ENCODE results near the gene CNNM1. TPM values are rescaled to one million over a fixed set of nuclear protein-coding genes. Genes with fewer than 3 reads are reported as not detected.

Gene CNNM1
- total and polyA plus RNA-seq, 9 of the 15 experiments (the other 6 are each of a cell fraction or from before 2014, with no cell fraction given): not detected

DNA sequence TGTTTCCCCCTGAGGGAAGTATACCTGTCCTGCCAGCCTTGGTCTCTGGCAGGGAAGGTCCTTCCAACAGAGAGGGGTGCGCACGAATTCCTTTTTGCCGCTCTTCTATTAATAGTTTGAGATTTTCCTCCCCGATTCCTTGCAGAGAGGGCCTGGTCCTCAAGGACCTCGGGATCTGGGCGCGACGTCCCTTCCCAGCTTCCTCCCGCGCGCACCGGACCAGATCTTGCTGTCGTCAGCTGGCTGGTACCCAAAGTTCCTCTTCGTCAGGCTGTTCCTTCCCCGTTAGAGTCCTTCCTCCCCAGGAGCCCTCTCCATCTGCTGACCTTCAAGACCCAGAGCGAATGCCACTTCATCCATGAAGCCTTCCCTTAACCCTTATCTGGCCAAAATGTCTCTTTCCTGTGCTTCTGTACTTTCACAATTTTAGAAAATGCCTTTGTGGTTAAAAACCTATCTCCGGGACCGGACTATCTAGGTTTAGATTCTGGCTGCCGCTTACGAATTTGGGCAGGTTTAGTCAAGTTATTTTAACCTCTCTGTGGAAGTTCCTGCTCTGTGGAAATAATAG lies 102.1 kb downstream of the CNNM1 start (continued):
- TF ChIP-seq, protein P1, sequence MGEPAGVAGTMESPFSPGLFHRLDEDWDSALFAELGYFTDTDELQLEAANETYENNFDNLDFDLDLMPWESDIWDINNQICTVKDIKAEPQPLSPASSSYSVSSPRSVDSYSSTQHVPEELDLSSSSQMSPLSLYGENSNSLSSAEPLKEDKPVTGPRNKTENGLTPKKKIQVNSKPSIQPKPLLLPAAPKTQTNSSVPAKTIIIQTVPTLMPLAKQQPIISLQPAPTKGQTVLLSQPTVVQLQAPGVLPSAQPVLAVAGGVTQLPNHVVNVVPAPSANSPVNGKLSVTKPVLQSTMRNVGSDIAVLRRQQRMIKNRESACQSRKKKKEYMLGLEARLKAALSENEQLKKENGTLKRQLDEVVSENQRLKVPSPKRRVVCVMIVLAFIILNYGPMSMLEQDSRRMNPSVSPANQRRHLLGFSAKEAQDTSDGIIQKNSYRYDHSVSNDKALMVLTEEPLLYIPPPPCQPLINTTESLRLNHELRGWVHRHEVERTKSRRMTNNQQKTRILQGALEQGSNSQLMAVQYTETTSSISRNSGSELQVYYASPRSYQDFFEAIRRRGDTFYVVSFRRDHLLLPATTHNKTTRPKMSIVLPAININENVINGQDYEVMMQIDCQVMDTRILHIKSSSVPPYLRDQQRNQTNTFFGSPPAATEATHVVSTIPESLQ (CRISPR knock-in tag; IDR thresholded peaks at IDR 0.05): no peak
- TF ChIP-seq ZC3H4 (CRISPR knock-in tag; IDR thresholded peaks at IDR 0.05; ENCODE audit: borderline replicate concordance) (no peak), ZNF830 (CRISPR knock-in tag; IDR thresholded peaks at IDR 0.05) (no peak), TCF7L2 (IDR thresholded peaks at IDR 0.05; ENCODE audit: low read depth, low read length) (no peak), ZNF212 (CRISPR knock-in tag; IDR thresholded peaks at IDR 0.05) (no peak), POLR3G (IDR thresholded peaks at IDR 0.05; ENCODE audit: extremely low read depth, insufficient read length, insufficient replicate concordance) (no peak), ZNF224 (CRISPR knock-in tag; IDR thresholded peaks at IDR 0.05) (no peak), ZNF408 (CRISPR knock-in tag; IDR thresholded peaks at IDR 0.05; ENCODE audit: low read depth) (no peak), ZNF583 (CRISPR knock-in tag; IDR thresholded peaks at IDR 0.05) (no peak), KAT2B (IDR thresholded peaks at IDR 0.05; ENCODE audit: low read depth, low read length) (no peak), HEY1 (CRISPR knock-in tag; IDR thresholded peaks at IDR 0.05; ENCODE audit: borderline replicate concordance) (no peak), ATF7 (IDR thresholded peaks at IDR 0.05) (no peak), KDM5B (IDR thresholded peaks at IDR 0.05; ENCODE audit: insufficient replicate concordance, low read depth, low read length) (peak; percentile 29), ZNF146 (CRISPR knock-in tag; IDR thresholded peaks at IDR 0.05; ENCODE audit: unreplicated experiment) (no peak), ZNF12 (CRISPR knock-in tag; IDR thresholded peaks at IDR 0.05) (no peak), BMI1 (IDR thresholded peaks at IDR 0.05; ENCODE audit: low read length) (no peak), ARID2 (IDR thresholded peaks at IDR 0.05) (no peak), ZNF436 (CRISPR knock-in tag; IDR thresholded peaks at IDR 0.05) (no peak), SRF (CRISPR knock-in tag; IDR thresholded peaks at IDR 0.05) (no peak), CBFB (CRISPR knock-in tag; IDR thresholded peaks at IDR 0.05) (no peak), ZKSCAN3 (CRISPR knock-in tag; IDR thresholded peaks at IDR 0.05) (no peak)
- TF ChIP-seq, protein P2, sequence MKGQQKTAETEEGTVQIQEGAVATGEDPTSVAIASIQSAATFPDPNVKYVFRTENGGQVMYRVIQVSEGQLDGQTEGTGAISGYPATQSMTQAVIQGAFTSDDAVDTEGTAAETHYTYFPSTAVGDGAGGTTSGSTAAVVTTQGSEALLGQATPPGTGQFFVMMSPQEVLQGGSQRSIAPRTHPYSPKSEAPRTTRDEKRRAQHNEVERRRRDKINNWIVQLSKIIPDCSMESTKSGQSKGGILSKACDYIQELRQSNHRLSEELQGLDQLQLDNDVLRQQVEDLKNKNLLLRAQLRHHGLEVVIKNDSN (CRISPR knock-in tag; IDR thresholded peaks at IDR 0.05): no peak
- TF ChIP-seq, protein P3, sequence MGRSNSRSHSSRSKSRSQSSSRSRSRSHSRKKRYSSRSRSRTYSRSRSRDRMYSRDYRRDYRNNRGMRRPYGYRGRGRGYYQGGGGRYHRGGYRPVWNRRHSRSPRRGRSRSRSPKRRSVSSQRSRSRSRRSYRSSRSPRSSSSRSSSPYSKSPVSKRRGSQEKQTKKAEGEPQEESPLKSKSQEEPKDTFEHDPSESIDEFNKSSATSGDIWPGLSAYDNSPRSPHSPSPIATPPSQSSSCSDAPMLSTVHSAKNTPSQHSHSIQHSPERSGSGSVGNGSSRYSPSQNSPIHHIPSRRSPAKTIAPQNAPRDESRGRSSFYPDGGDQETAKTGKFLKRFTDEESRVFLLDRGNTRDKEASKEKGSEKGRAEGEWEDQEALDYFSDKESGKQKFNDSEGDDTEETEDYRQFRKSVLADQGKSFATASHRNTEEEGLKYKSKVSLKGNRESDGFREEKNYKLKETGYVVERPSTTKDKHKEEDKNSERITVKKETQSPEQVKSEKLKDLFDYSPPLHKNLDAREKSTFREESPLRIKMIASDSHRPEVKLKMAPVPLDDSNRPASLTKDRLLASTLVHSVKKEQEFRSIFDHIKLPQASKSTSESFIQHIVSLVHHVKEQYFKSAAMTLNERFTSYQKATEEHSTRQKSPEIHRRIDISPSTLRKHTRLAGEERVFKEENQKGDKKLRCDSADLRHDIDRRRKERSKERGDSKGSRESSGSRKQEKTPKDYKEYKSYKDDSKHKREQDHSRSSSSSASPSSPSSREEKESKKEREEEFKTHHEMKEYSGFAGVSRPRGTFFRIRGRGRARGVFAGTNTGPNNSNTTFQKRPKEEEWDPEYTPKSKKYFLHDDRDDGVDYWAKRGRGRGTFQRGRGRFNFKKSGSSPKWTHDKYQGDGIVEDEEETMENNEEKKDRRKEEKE (IDR thresholded peaks at IDR 0.05; ENCODE audit: borderline replicate concordance in 1 of 2, control insufficient read depth in 1 of 2, low read depth in 2 of 2, low read length in 1 of 2): no peak
- TF ChIP-seq, protein P4, sequence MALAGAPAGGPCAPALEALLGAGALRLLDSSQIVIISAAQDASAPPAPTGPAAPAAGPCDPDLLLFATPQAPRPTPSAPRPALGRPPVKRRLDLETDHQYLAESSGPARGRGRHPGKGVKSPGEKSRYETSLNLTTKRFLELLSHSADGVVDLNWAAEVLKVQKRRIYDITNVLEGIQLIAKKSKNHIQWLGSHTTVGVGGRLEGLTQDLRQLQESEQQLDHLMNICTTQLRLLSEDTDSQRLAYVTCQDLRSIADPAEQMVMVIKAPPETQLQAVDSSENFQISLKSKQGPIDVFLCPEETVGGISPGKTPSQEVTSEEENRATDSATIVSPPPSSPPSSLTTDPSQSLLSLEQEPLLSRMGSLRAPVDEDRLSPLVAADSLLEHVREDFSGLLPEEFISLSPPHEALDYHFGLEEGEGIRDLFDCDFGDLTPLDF (CRISPR knock-in tag; IDR thresholded peaks at IDR 0.05): no peak
